GM21529 (cell line): ENCODE data around the gene USP40.
A peak's percentile ranks its signal among the peaks of the same experiment; 100 is the strongest.
"Not testable (repeated sequence)": the region's sequence is repeated elsewhere in the genome, so short reads cannot be mapped to it uniquely, and the experiment has no call there.

Source experiments
- ATAC-seq: cut with Tn5 transposase; IDR thresholded peaks from one replicate; pipeline ENCODE4 v1.9.1; 2021; ENCODE audit not compliant: unreplicated experiment

Gene USP40

GRCh38 chr2:233566141-233566956 is at the start of gene USP40:
TSS of gene USP40 (minus strand) at chr2:233566782. CDS start at chr2:233565554, 1,228 bp downstream.
- peak; percentile 79 for ATAC-seq

- ATAC-seq: no peak
These were observed 44.7 kb upstream of the USP40 start for GRCh38 chr2:233611284-233611683.

GRCh38 chr2:233605680-233606079 is 39.1 kb upstream of the USP40 start:
- ATAC-seq: no peak

- ATAC-seq: no peak
These were observed 38.2 kb upstream of the USP40 start for GRCh38 chr2:233604826-233605225.

- no peak for ATAC-seq
These were observed 36.9 kb upstream of the USP40 start for GRCh38 chr2:233603520-233603919.

GRCh38 chr2:233602076-233602475 is 35.5 kb upstream of the USP40 start:
- ATAC-seq: no peak

- ATAC-seq: no peak
These were observed 33.8 kb upstream of the USP40 start for GRCh38 chr2:233600386-233600785.

GRCh38 chr2:233598952-233599351 is 32.4 kb upstream of the USP40 start:
- ATAC-seq: no peak

GRCh38 chr2:233597522-233597921 is 30.9 kb upstream of the USP40 start:
- ATAC-seq: no peak

GRCh38 chr2:233593201-233593600 is 26.6 kb upstream of the USP40 start:
- ATAC-seq: no peak

GRCh38 chr2:233592706-233593105 is 26.1 kb upstream of the USP40 start:
- ATAC-seq: not testable (repeated sequence)

GRCh38 chr2:233588400-233588799 is 21.8 kb upstream of the USP40 start:
- no peak for ATAC-seq

GRCh38 chr2:233584210-233584609 is 17.6 kb upstream of the USP40 start:
- ATAC-seq: no peak

- not testable (repeated sequence) for ATAC-seq
These were observed 16.8 kb upstream of the USP40 start for GRCh38 chr2:233583217-233583965.

GRCh38 chr2:233577341-233577740 is 10.8 kb upstream of the USP40 start:
- not testable (repeated sequence) for ATAC-seq

GRCh38 chr2:233572468-233572867 is 5.9 kb upstream of the USP40 start:
- ATAC-seq: no peak

GRCh38 chr2:233571462-233571861 is 4.9 kb upstream of the USP40 start:
- no peak for ATAC-seq

- no peak for ATAC-seq
These were observed 4.4 kb upstream of the USP40 start for GRCh38 chr2:233571001-233571400.

GRCh38 chr2:233565685-233566140 is 869 bp downstream of the USP40 start:
- peak; percentile 34 for ATAC-seq

- no peak for ATAC-seq
These were observed 2.7 kb downstream of the USP40 start for GRCh38 chr2:233563663-233564430.
